ENCODE measurements around the gene RAB27B.

DNA sequence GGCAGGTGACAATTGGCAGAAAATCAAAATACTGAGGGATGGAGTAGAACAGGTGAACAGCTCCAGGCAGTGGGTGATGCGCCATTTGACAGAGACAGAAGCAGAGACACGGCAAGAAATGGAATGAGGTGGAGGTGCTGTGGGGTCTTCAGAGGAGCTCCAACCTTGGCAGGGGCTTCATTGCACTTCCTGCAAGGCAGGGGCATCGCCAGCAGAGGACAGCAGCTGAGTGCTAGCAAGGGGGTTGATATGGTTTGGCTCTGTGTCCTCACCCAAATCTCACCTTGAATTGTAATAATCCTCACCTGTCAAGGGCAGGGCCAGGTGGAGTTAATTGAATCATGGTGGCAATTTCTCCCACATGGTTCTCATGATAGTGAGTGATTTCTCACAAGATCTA is 88.2 kb downstream of the RAB27B start:
- TF ChIP-seq, protein P1, sequence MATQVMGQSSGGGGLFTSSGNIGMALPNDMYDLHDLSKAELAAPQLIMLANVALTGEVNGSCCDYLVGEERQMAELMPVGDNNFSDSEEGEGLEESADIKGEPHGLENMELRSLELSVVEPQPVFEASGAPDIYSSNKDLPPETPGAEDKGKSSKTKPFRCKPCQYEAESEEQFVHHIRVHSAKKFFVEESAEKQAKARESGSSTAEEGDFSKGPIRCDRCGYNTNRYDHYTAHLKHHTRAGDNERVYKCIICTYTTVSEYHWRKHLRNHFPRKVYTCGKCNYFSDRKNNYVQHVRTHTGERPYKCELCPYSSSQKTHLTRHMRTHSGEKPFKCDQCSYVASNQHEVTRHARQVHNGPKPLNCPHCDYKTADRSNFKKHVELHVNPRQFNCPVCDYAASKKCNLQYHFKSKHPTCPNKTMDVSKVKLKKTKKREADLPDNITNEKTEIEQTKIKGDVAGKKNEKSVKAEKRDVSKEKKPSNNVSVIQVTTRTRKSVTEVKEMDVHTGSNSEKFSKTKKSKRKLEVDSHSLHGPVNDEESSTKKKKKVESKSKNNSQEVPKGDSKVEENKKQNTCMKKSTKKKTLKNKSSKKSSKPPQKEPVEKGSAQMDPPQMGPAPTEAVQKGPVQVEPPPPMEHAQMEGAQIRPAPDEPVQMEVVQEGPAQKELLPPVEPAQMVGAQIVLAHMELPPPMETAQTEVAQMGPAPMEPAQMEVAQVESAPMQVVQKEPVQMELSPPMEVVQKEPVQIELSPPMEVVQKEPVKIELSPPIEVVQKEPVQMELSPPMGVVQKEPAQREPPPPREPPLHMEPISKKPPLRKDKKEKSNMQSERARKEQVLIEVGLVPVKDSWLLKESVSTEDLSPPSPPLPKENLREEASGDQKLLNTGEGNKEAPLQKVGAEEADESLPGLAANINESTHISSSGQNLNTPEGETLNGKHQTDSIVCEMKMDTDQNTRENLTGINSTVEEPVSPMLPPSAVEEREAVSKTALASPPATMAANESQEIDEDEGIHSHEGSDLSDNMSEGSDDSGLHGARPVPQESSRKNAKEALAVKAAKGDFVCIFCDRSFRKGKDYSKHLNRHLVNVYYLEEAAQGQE (IDR thresholded peaks at IDR 0.05; ENCODE audit: insufficient replicate concordance, low read depth) = no peak
- TF ChIP-seq CTCF (IDR thresholded peaks at IDR 0.05; ENCODE audit: insufficient read depth, low read length) = no peak
- TF ChIP-seq POLR2AphosphoS5 (IDR thresholded peaks at IDR 0.05; ENCODE audit: low read depth) = no peak
- TF ChIP-seq GABPA (IDR thresholded peaks at IDR 0.05; ENCODE audit: low read depth) = no peak
- TF ChIP-seq SPI1 (IDR thresholded peaks at IDR 0.05; ENCODE audit: borderline replicate concordance, low read depth) = no peak
